GM19372 (cell line): ENCODE measurements around the gene CCDC40.
"Not testable (repeated sequence)": the region's sequence is repeated elsewhere in the genome, so short reads cannot be mapped to it uniquely, and the experiment has no call there.

Experiments
- ATAC-seq: cut with Tn5 transposase; IDR thresholded peaks from one replicate; pipeline ENCODE4 v1.9.1; 2021; ENCODE audit warnings: mild to moderate bottlenecking, low read depth, moderate library complexity; ENCODE audit not compliant: unreplicated experiment

CCDC40 gene

DNA sequence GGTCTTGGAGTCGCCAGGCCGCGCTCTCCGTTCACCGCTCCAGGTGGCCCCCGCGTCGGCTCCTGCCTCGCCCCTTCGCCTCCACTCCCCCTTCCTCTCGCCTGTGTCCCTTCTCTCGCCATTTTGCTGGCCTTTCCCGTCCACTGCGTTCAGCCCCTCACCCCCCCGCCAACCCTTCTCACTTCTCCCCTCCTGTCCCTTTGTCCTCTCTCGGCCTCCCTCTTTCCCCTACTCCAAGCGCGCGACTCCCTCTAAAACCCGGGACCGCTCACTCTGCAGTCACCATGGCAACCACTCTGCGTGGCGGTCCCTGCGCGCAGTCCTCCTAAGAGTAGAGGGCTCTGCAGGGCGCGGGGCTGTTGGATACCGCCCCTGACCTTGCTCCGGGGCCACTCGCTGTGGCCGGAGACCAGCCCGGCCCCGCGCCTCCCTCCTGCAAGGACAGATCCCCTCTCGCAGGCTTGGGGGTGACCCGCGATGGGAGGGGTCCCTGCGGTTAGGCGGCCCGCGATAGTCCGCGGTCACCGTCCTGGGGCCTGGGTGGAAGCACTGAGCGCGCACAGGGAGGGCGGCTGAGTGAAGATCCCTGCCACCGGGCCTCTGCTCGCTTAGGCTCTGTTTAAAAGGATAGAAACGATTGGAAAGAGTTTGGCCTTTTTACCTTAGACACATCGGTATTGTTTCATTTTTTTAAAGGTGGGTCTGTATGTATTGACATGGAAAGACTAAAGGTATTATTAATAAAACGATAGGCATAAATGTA, 454 bp downstream of the CCDC40 start:
- ATAC-seq: no peak

DNA sequence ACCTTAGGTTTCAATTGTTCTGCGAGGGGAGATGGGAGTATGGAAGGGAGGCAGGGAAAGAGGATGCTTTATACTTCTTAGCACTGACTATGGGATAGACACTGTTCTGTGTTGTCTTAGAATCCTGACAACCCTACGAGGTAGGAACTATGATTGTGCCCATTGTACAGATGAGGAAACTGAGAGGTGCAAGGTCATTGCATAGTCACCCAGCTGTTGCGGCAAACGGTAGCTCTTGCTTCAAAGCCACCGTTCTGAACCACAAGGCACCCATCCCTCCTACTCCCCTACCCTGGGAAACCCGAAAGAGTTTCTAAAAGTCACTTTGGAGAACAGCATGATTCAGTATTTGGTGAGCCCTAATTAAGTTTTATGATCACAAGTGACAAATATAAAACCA, 7.5 kb downstream of the CCDC40 start:
- no peak for ATAC-seq

DNA sequence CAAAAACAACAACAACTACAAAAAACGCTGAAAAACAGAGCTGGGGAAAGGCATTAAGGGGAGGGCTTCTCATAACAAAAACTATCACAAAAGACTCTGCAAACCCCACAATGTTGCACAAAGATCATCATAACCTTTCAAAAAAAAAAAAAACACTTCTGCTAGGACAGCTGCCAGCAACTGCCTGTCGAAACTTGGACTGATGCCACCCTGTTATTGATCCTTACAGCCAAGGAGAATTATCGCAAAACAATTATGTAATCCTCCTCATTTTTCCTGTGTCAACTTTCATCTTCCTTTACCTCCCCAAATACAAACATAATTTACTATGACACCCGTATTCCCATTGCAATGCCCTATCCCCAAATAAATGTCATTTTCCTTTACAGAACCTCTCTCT, 9.3 kb downstream of the CCDC40 start:
- ATAC-seq: no peak

DNA sequence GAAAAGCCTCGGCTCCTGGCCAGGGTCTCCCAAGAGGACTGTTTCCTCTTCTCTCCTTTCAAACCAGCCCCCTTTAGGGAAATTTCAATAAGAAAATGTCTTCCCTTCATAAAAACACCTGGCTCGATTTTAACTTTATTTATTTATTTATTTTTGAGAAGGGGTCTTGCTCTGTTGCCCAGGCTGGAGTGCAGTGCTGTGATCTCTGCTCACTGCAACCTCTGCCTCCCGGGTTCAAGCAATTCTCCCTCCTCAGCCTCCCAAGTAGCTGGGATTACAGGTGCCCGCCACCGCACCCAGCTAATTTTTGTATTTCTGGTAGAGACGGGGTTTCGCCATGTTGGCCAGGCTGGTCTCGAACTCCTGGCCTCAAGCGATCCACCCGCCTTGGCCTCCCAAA, 10.3 kb downstream of the CCDC40 start:
- not testable (repeated sequence) for ATAC-seq

DNA sequence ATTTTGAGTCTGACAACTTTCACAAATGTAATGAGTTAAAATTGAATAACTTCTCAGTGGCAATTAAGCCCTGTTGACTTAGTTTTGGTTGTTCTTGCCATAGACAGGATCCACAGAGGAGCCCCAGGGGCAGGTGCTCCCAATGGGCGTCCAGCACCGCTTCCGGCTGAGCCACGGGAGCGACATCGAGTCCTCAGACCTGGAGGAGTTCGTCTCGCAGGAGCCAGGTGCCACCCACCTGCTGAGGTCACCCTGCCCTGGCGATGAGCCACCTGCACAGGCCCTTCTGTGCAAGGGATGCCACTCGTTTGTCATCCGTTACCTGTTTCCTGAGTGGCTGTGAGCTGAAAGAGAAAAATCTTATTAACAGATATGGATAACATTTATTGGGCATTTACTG, 10.7 kb downstream of the CCDC40 start:
- no peak for ATAC-seq

DNA sequence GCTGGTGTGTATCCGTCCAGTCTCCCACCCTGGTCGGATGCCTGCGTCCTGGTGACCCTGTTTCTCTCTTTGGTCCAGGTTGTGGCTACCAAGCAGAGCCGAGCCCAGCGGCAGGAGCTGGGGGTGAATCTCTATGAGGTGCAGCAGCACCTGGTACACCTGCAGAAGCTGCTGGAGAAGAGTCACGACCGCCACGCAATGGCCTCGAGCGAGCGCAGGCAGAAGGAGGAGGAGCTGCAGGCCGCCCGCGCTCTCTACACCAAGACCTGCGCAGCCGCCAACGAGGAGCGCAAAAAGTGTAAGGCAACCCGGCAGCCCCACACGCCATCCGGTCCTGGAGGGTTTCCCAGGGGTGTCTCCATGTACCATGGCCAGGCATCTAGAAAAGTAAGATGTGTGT, 13.5 kb downstream of the CCDC40 start:
- no peak for ATAC-seq

DNA sequence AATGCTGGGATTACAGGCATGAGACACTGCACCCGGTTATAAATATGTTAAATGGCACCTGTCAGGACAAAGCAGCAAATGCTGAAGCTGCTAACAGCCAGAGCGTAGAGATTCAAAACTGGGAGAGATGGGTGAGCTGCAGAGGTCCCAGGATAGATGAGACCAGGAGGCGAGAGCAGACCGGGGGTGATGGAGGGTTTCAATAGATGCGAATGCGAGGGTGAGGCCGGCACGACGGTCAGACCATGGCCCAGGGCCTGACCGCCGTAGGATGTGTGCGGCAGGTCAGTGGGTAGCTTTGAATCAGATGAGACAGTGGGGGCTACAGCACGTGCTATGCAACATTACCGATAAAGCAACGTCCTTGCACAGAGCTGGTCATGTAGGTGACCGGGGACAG, 14.3 kb downstream of the CCDC40 start:
- ATAC-seq: no peak

DNA sequence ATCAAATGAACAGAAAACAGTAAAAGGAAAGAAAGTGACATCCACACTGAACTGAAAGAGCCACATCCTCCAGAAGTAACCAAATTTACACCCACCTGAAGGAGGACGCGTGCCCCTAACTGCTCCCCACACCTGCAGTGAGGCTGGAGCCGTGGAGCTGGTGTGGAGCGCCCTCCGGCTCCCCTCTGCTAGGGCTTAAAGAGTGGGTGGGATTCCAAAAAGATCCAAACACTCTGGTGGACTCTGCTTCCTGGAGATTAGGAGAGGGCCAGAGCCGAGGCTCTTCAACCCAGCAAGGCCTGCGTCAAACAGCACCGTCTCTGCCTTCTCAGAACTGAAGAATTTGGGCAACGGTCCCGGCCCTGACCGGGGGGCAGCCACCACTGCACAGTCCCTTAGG, 15.2 kb downstream of the CCDC40 start:
- no peak for ATAC-seq

DNA sequence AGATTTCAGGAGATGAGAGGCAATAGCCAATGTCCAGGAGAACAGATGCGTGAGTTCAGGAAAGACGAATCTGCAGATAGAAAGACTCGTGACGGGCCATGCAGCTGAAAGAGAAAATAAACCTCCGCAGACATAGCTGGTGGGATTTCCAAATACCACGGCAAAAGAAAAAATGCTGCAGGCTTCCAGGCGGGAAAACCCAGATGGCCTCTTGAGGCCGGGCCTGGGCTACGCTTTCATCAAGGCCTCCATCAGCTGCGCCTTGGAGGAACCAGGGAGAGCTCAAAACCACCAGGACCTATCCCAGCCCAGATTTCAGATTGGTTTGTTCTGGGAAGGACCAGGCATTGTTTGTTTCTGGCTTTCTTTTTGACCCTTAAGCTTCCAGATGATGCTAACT, 16.7 kb downstream of the CCDC40 start:
- no peak for ATAC-seq

DNA sequence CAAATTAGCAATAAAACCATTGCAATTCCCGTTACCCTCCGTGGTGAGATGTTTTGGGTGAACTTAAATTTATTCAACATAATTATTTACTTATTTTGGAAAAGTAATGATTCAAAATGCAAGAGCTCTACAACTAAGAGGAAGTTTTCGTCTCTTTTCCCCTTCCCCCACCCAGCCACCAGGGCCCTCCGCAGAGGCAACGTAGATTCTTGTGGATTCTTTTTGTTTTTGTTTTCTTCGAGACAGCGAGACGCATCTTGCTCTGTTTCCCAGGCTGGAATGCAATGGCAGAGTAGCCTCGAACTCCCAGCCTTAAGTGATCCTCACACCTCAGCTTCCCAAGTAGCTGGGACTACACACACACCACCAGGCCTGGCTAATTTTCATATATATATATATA, 19.2 kb downstream of the CCDC40 start:
- no peak for ATAC-seq

DNA sequence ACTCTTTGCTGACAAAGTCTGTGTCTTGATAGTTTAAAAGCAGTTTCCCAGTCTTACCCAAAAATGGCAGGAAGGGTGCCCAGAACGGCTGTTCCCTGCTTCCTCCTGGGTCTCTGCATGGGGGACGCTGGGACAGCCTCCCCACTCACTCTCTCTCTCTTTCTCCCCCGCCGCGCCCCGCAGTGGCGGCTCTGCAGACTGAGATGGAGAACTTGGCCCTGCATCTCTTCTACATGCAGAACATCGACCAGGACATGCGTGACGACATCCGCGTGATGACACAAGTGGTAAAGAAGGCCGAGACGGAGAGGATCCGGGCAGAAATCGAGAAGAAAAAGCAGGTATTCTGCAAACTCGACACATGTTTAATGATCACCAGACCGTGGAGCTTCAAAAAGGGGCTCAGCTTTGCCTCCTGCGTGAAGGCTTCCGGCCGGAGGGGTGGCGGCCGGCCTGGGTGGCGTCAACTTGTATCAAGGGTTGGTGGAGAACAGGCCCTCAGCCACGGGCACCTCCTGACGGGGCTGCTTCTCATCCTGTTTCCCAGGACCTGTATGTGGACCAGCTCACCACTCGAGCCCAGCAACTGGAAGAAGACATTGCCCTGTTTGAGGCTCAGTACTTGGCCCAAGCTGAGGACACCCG, 22.0 kb downstream of the CCDC40 start:
- no peak for ATAC-seq

DNA sequence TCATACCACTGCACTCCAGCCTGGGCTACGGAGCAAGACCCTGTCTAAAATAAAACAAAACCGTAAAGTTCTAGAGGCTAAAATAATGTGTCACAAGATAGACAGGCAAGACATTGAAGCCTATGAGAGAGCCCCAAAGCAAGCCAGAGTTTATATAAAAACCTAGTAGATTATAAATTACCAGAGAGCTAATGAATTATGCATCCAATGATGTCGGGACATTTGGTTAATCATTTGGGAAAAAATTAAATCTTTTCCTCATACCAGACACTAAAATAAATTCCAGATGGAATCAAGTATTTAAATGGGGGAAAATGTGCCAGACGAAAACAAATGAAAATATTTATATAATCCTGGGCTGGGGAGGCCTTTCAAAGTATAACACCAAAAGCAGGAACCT, 24.2 kb downstream of the CCDC40 start:
- ATAC-seq: no peak

DNA sequence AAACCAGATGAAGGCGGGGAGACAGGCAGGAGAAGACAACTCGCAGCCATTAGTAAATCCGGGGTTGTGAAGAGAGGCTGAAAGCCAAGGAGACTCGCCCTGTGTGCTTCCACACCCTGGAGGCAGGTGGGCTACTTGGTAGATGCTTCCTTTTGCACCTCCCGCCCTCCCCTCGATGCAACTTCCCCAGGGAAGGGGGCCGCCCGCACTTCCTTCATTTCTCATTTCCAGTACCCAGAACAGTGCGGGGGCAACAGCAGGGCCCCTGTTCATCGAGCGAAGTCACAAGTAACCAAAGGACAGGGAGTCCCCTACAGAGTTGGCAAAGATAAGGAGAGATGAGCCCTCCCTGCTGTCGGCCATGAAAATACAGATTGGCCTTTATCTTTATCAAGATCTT, 25.0 kb downstream of the CCDC40 start:
- no peak for ATAC-seq

DNA sequence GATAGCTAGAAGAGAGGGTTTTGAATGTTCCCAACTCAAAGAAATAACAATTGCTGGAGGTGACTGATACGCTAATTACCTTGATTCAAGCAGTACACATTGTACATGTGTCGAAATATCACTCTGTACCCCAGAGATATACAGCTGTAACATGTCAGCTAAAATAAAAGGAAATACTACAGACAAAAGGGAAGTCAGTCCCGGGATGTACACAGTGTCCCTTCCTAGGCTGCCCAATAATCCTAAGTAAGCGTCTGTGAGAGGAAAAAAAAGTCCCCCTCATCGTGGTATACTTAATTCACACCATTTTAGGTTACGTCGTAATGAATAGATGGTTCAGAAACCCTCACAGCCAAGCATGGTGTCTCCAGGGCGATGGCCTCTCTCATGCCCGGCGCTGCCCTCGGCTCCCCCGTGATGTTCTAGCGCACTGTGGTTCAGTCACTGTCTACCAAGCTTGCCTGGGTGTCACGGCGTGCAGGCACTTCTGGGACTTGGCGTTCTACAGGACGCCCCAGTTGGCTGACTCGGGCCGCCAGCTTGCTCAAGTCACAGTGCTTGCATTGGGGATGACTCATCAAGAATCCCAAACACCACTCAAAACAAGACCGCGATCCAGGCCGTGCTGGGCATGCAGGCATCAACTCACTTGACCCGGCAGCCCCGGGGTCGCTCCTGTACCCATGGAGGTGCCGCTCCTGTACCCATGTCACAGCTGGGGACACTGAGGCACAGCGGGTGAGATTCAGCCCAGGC, 27.6 kb downstream of the CCDC40 start:
- ATAC-seq: no peak

DNA sequence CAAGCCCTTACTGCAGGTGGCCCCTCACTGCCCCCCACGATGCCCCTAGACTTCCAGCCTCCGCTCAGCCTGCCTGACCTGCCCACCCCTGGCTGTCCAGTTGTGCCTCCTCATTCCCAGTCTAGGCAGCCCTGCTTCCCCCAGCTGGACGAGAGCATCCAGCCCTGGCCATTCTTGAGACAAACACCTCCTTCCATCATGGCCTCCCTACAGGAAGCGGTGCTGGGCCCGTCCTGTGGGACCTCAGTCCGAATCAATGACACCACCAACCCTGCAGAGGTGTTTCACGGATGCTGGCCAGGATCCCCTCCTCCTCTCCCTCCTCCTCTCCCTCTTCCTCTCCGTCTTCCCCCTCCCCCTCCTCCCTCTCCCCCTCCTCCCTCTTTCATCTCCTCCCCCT, 28.3 kb downstream of the CCDC40 start:
- no peak for ATAC-seq

DNA sequence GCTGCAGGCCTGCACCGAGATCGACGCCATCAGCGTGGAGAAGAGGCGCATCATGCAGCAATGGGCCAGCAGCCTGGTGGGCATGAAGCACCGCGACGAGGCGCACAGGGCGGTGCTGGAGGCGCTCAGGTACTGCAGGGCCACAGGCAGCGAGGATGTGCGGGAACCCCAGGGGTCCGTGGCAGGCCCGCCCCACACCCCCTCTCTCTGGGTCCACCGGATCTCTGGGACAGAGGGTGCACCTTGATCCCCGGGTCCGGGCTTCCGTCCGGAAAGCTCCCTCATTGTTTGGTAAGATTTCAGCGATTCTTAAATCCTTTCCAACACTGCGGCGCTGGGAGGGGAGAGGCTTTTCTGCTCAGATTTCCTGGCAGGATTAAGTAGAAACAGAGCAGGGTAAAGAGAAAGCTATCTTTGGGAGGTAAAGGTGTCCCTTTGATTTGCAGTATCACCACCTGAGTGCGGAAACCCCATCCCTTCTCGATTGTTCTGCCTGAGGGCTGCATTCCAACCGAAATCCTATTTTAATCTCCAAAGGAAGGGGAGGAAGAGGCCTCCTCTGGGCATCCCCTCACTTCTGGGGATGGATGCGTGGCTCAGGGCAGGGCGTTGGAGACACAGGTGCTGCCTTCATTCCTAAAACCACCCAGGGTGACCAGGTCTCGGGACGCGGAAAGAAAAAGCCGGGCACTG, 29.2 kb downstream of the CCDC40 start:
- ATAC-seq: no peak

DNA sequence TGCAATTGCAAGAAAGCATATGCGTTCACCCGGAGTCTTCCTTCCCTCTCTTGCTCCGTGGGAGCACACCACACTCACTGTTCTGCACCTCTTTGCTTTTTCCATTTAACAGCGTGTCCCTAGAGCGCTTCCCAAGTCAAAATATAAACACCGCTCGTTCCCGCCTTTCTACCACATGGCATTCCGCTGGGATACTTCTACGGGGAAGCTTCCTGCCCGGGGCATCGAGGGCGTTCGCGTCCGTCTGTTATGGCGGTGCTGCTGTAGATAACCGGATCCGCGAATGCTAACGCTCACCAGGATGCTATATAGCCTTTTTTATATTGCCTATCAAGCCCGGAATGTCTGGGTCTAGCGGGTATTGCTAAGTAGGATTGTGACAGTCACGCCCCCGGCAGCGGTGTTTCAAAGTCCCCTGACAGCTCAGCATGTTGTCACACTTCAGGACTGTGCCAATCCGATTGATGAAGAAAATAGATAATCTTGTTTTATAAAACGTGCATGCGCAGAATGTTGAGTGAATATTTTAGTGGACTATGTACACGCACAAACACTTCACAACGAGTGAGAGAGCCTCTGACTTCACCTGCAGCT, 31.0 kb downstream of the CCDC40 start:
- no peak for ATAC-seq

DNA sequence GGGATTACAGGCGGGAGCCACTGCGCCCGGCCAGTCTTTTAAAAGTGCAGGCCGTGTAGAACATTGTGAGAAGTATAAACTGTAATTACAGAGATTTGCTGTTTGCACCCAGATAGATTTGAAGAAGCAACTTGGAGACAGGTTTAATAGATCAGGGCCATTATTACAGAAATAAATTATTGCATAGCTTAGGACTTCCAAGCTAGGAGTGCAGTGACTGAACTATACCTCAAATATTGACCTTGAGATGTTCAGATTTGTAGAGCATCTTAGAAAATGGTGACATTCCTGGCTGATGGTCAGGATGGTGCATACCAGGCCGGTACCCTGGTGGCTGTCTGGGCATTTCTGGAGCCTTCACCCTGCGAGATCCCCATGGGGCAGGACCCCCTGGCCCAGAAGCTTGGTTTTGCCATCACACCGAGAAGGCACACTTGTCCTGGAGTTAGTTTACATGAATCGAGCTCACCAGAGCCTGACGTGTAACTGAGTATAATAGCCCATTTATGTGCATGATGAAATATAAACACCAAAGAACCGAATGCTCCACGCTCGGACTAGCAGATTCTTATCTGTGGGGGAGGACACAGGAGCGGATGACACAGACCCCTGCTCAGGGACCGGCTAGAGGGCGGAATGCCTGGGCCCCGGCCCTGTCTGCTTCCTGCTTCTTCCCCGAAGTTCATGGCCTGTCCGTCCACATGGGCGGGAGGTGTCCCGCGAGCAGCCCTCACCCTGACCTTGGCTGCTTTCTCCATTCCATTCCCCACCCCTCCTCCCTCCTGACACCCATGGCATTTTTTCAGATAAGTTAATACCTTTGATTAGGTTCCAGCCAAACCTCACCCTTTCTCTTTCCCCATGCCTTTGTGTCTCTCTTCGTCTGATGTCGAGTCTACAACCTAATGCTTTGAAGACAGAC, 32.1 kb downstream of the CCDC40 start:
- ATAC-seq: no peak

DNA sequence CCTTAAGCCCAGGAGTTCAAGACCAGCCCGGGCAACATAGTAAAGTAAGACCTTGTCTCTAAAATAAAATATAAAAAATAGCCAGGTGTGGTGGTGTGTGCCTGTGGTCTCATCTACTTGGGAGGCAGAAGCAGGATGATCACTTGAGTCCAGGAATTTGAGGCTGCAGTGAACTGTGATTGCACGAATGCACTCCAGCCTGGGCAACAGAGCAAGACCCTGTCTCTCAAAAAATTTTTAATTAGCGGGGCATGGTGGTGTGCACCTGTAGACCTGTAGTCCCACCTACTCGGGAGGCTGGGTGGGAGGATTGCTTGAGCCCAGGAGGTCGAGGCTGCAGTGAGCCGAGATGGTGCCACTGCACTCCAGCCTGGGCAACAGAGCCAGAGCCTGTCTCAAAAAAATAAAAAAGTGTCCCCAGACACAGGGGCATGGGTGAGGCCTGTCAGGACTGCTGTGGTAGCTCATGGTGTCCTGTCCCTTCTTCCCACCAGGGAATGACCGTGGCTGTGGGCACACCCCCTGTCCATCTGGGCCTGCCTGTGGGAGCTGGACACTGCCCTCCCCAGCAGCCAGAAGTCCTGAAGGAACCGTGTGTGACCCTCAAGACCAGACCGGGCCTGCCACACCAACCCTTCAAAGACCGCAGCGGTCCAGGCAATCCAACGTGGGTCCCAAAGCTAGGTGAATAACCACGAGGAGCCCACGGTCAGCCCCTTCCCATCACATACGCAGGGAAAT, 34.1 kb downstream of the CCDC40 start:
- ATAC-seq: no peak
